ENCODE data around the gene SEC31B.

DNA sequence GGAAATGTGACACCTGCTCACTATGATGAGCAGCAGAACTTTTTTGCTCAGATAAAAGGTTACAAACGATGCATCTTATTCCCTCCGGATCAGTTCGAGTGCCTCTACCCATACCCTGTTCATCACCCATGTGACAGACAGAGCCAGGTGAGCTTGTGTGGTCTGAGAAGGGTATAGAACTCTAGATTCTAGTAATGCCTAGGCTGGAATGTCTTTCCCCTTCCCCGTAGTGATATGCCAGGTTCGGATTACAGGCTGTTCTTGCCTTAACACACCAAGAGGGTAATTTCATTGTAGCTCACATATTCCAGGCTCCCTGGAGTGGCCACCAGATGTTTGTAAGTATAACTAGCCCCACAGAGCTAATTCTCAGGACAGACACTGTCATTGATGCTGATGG is 25.3 kb upstream of the SEC31B start:
- TF ChIP-seq ZFX (IDR thresholded peaks at IDR 0.05; ENCODE audit: borderline replicate concordance) = no peak
- TF ChIP-seq, protein P1, sequence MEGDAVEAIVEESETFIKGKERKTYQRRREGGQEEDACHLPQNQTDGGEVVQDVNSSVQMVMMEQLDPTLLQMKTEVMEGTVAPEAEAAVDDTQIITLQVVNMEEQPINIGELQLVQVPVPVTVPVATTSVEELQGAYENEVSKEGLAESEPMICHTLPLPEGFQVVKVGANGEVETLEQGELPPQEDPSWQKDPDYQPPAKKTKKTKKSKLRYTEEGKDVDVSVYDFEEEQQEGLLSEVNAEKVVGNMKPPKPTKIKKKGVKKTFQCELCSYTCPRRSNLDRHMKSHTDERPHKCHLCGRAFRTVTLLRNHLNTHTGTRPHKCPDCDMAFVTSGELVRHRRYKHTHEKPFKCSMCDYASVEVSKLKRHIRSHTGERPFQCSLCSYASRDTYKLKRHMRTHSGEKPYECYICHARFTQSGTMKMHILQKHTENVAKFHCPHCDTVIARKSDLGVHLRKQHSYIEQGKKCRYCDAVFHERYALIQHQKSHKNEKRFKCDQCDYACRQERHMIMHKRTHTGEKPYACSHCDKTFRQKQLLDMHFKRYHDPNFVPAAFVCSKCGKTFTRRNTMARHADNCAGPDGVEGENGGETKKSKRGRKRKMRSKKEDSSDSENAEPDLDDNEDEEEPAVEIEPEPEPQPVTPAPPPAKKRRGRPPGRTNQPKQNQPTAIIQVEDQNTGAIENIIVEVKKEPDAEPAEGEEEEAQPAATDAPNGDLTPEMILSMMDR (IDR thresholded peaks at IDR 0.05) = no peak

All from 22Rv1 (cell line).